ENCODE data around the gene STAT1. TPM values are rescaled to one million over a fixed set of nuclear protein-coding genes. Genes with fewer than 3 reads are reported as not detected.

Gene STAT1
- polyA plus RNA-seq, 1 experiment, result 166 TPM

GRCh38 chr2:191025135-191025534 is 11.2 kb upstream of the STAT1 start:
- Histone ChIP-seq H3K27me3 (ENCODE audit: control insufficient read depth, insufficient read depth, low read length) (no peaks in the 10 kb centered on the region), H3K4me3 (ENCODE audit: low read depth, low read length) (no peak overlapping the region), H3K36me3 (ENCODE audit: control insufficient read depth, insufficient read depth, low read length) (no peaks in the 10 kb centered on the region)
- no peak for DNase-seq (ENCODE audit: low read depth)
- CTCF ChIA-PET, result interaction anchor here (1.2 kb wide), 1 partner anchor 13 kb away, joined by 3 read pairs; no protein-coding TSS in a partner anchor
- POLR2A ChIA-PET, result no interaction called here
- TF ChIP-seq, protein P1, sequence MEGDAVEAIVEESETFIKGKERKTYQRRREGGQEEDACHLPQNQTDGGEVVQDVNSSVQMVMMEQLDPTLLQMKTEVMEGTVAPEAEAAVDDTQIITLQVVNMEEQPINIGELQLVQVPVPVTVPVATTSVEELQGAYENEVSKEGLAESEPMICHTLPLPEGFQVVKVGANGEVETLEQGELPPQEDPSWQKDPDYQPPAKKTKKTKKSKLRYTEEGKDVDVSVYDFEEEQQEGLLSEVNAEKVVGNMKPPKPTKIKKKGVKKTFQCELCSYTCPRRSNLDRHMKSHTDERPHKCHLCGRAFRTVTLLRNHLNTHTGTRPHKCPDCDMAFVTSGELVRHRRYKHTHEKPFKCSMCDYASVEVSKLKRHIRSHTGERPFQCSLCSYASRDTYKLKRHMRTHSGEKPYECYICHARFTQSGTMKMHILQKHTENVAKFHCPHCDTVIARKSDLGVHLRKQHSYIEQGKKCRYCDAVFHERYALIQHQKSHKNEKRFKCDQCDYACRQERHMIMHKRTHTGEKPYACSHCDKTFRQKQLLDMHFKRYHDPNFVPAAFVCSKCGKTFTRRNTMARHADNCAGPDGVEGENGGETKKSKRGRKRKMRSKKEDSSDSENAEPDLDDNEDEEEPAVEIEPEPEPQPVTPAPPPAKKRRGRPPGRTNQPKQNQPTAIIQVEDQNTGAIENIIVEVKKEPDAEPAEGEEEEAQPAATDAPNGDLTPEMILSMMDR (IDR thresholded peaks at IDR 0.05; ENCODE audit: insufficient read depth, low read depth, low read length), result no peak

DNA sequence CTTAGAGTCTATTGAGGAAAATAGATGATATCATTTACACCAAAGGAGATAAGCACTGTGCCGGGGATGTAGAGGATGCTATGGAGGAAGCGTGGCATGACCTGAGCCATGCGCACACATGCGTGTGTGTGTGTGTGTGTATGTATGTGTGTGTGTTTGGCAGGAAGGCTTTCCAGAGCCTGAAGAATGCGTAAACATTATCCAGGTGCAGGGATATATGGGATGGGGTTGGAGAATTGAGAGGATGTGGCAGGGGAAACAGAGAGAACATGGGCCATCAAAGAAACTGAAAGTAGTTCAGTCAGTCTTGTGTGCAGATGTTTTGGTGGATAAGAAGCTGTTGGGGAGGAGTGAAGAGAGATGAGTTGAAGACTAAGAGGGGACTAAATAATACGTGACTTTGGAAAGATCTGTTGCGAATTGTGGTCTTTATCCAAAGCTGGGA is 9.3 kb upstream of the STAT1 start:
- Histone ChIP-seq H3K4me3 (ENCODE audit: low read depth, low read length) (no peak overlapping the region), H3K27me3 (ENCODE audit: control insufficient read depth, insufficient read depth, low read length) (no peaks in the 10 kb centered on the region), H3K36me3 (ENCODE audit: control insufficient read depth, insufficient read depth, low read length) (no peaks in the 10 kb centered on the region)
- TF ChIP-seq, protein P1 (IDR thresholded peaks at IDR 0.05; ENCODE audit: insufficient read depth, low read depth, low read length), result no peak
- ChIA-PET CTCF (interaction anchor here (0.9 to 2.1 kb wide), 2 partner anchors 9 kb away, joined by 5 read pairs; partner anchors contain the start of gene STAT1), POLR2A (no interaction called here)
- DNase-seq (ENCODE audit: low read depth), result no peak

DNA sequence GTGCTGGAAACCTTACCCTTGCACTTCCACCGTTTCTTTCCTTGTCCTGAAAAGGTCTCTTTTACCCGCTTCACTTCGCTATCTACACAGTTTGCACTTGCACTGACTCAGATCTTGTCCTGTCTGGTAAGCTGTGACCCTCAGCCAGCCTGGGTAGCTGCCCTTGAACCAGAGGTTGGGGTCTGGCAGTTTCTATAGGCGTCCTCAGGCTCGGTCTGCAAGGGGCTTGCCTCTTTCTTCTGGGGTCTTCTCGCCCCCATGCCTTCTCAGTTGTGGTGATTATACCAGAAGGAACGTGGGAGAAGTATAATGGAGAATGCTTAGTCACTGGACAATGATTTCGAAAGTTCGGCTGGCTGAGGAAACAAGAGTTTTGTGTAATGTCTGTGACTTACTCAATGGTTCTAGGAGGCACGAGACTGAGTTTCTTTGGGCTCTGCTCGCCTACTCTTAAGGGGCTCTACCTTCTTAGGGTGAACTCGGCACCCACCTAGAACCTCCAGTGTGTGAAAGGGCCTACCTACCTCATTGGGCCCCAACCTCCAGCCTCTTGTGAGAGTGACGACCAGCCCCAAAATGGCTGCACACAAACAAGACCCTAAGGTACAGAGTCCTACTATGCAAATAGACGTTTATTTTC is 6.9 kb upstream of the STAT1 start:
- TF ChIP-seq, protein P1 (IDR thresholded peaks at IDR 0.05; ENCODE audit: insufficient read depth, low read depth, low read length), result no peak
- peak; percentile 64 for DNase-seq (ENCODE audit: low read depth)
- ChIA-PET CTCF (no interaction called here), POLR2A (no interaction called here)
- Histone ChIP-seq H3K4me3 (ENCODE audit: low read depth, low read length) (peak overlapping the region; percentile 77), H3K27me3 (ENCODE audit: control insufficient read depth, insufficient read depth, low read length) (no peaks in the 10 kb centered on the region), H3K36me3 (ENCODE audit: control insufficient read depth, insufficient read depth, low read length) (no peaks in the 10 kb centered on the region)

GRCh38 chr2:191020221-191020741 is 6.3 kb upstream of the STAT1 start:
- ChIA-PET CTCF (no interaction called here), POLR2A (interaction anchor here (0.6 kb wide), 1 partner anchor 618 kb away, joined by 4 read pairs; no protein-coding TSS in a partner anchor)
- TF ChIP-seq, protein P1 (IDR thresholded peaks at IDR 0.05; ENCODE audit: insufficient read depth, low read depth, low read length), result no peak
- Histone ChIP-seq H3K27me3 (ENCODE audit: control insufficient read depth, insufficient read depth, low read length) (no peaks in the 10 kb centered on the region), H3K4me3 (ENCODE audit: low read depth, low read length) (peak overlapping the region; percentile 77), H3K36me3 (ENCODE audit: control insufficient read depth, insufficient read depth, low read length) (no peaks in the 10 kb centered on the region)
- peak; percentile 85 for DNase-seq (ENCODE audit: low read depth)

DNA sequence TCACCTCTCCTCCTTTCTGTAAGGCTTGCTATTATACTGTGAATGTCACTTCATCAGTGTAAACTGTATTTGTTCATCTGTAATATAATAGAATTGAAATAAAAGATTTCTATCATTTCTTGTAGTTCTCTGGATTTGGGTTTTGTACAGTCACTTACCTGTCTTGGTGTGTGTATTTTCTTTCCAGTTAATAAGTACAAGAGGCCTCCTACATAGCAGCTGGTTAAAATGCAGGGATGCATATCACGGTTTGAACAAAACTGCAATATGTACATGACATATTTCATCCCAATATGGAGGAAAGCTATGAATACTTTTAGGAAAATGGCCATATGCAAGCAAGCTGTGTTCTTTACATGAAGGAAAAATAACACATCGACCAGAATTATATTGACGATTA is 5.4 kb upstream of the STAT1 start:
- Histone ChIP-seq H3K36me3 (ENCODE audit: control insufficient read depth, insufficient read depth, low read length) (no peaks in the 10 kb centered on the region), H3K4me3 (ENCODE audit: low read depth, low read length) (no peak overlapping the region), H3K27me3 (ENCODE audit: control insufficient read depth, insufficient read depth, low read length) (no peaks in the 10 kb centered on the region)
- ChIA-PET POLR2A (no interaction called here), CTCF (interaction anchor here (0.8 to 0.9 kb wide), 2 partner anchors 18 to 136 kb away, joined by 3 read pairs; no protein-coding TSS in a partner anchor)
- no peak for DNase-seq (ENCODE audit: low read depth)
- TF ChIP-seq, protein P1 (IDR thresholded peaks at IDR 0.05; ENCODE audit: insufficient read depth, low read depth, low read length), result no peak
